Mesendoderm (in vitro differentiated cells): Measurements from ENCODE around the gene TLE3.

Source experiments
- DNase-seq: peaks from one replicate; pipeline ENCODE4 v3.0.0; 2013
- H2AK5ac ChIP-seq: 2 replicates; pipeline ENCODE4 v1.6.1; 2013; ENCODE audit warnings: low read length, inconsistent platforms
- H2BK120ac ChIP-seq: 2 replicates; pipeline ENCODE4 v1.6.1; 2013; ENCODE audit warnings: low read depth, mild to moderate bottlenecking, low read length, moderate library complexity, mixed read lengths
- H2BK15ac ChIP-seq: replicated peaks from 2 replicates; pipeline ENCODE4 v1.6.1; 2013; ENCODE audit warnings: low read depth, mild to moderate bottlenecking, moderate library complexity
- H2BK5ac ChIP-seq: 2 replicates; pipeline ENCODE4 v1.6.1; 2013; ENCODE audit warnings: low read length, inconsistent platforms
- H3K18ac ChIP-seq: 2 replicates; pipeline ENCODE4 v1.6.1; 2013; ENCODE audit warnings: mild to moderate bottlenecking, low read length, mixed read lengths
- H3K23ac ChIP-seq: one replicate; pipeline ENCODE4 v1.6.1; 2013; ENCODE audit warnings: low read length
- H3K27ac ChIP-seq: 2 replicates; pipeline ENCODE4 v1.5.1; 2013; ENCODE audit warnings: low read depth, mild to moderate bottlenecking, inconsistent platforms, low read length, moderate library complexity
- H3K27me3 ChIP-seq: 2 replicates; pipeline ENCODE4 v1.6.1; 2013; ENCODE audit warnings: low read length, control low read depth, mild to moderate bottlenecking, inconsistent platforms; ENCODE audit not compliant: insufficient read depth, poor library complexity
- H3K36me3 ChIP-seq: 2 replicates; pipeline ENCODE4 v1.6.1; 2013; ENCODE audit warnings: low read length, inconsistent platforms; ENCODE audit not compliant: control insufficient read depth, insufficient read depth
- H3K4ac ChIP-seq: one replicate; pipeline ENCODE4 v1.6.1; 2013; ENCODE audit warnings: low read depth, mild to moderate bottlenecking, low read length, moderate library complexity
- H3K4me1 ChIP-seq: 2 replicates; pipeline ENCODE4 v1.6.1; 2013; ENCODE audit warnings: low read depth, low read length, inconsistent platforms; ENCODE audit not compliant: control insufficient read depth
- H3K4me2 ChIP-seq: 2 replicates; pipeline ENCODE4 v1.6.1; 2013; ENCODE audit warnings: low read length
- H3K4me3 ChIP-seq: 2 replicates; pipeline ENCODE4 v1.5.1; 2013; ENCODE audit warnings: mild to moderate bottlenecking, low read length
- H3K56ac ChIP-seq: one replicate; pipeline ENCODE4 v1.6.1; 2013; ENCODE audit warnings: low read length
- H3K79me1 ChIP-seq: 2 replicates; pipeline ENCODE4 v1.6.1; 2013; ENCODE audit warnings: low read length, inconsistent platforms
- H3K79me2 ChIP-seq: 2 replicates; pipeline ENCODE4 v1.6.1; 2013; ENCODE audit warnings: mild to moderate bottlenecking, low read length; ENCODE audit not compliant: control insufficient read depth, insufficient read depth
- H3K9ac ChIP-seq: 2 replicates; pipeline ENCODE4 v1.6.1; 2013; ENCODE audit warnings: low read length, inconsistent platforms
- H4K5ac ChIP-seq: one replicate; pipeline ENCODE4 v1.6.1; 2013; ENCODE audit warnings: low read length
- H4K8ac ChIP-seq: one replicate; pipeline ENCODE4 v1.6.1; 2013; ENCODE audit warnings: low read depth, mild to moderate bottlenecking, control low read depth, low read length, moderate library complexity
- WGBS: extraction: QIAGEN DNeasy Blood & Tissue Kit; methylation state at CpG from one replicate; pipeline ENCODE4 v1.1.7; 2013; ENCODE audit warnings: low lambda C conversion rate, missing lambda C conversion rate; ENCODE audit not compliant: insufficient coverage; ENCODE audit errors: extremely low coverage; 5-methylcytosine and 5-hydroxymethylcytosine counted together

Gene TLE3

GRCh38 chr15:70053716-70054229 is 43.9 kb downstream of the TLE3 start:
- H2BK5ac ChIP-seq, result no peak overlapping the region
- no peak overlapping the region for H2AK5ac ChIP-seq
- no peak overlapping the region for H4K5ac ChIP-seq
- H3K4me2 ChIP-seq, result no peak overlapping the region
- H2BK120ac ChIP-seq, result no peak overlapping the region
- H3K23ac ChIP-seq, result no peak overlapping the region
- H3K4me3 ChIP-seq, result no peak overlapping the region
- H3K18ac ChIP-seq, result no peak overlapping the region
- H3K4me1 ChIP-seq, result no peaks in the 10 kb centered on the region
- no peak for DNase-seq
- no peaks in the 10 kb centered on the region for H3K79me2 ChIP-seq
- peaks cover 2% of the 10 kb centered on the region for H3K79me1 ChIP-seq
- no peak overlapping the region for H3K27ac ChIP-seq
- no peak overlapping the region for H3K56ac ChIP-seq
- peaks cover 53% of the 10 kb centered on the region for H3K36me3 ChIP-seq
- H3K4ac ChIP-seq, result no peak overlapping the region
- no CpG with 5 or more reads among the region's 11 CpGs for WGBS
- no peaks in the 10 kb centered on the region for H3K27me3 ChIP-seq
- H2BK15ac ChIP-seq, result no peak overlapping the region
- no peak overlapping the region for H4K8ac ChIP-seq
- H3K9ac ChIP-seq, result no peak overlapping the region

- H2BK15ac ChIP-seq, result no peak overlapping the region
- H2AK5ac ChIP-seq, result no peak overlapping the region
- no peaks in the 10 kb centered on the region for H3K27me3 ChIP-seq
- no peak overlapping the region for H3K18ac ChIP-seq
- peaks cover 2% of the 10 kb centered on the region for H3K79me1 ChIP-seq
- H3K4ac ChIP-seq, result no peak overlapping the region
- H2BK5ac ChIP-seq, result no peak overlapping the region
- no peaks in the 10 kb centered on the region for H3K79me2 ChIP-seq
- no peak overlapping the region for H3K27ac ChIP-seq
- H3K4me1 ChIP-seq, result no peaks in the 10 kb centered on the region
- no peak overlapping the region for H3K9ac ChIP-seq
- no CpG with 5 or more reads among the region's 15 CpGs for WGBS
- peaks cover 53% of the 10 kb centered on the region for H3K36me3 ChIP-seq
- no peak overlapping the region for H3K4me3 ChIP-seq
- H3K23ac ChIP-seq, result no peak overlapping the region
- H4K8ac ChIP-seq, result no peak overlapping the region
- no peak overlapping the region for H4K5ac ChIP-seq
- no peak overlapping the region for H3K4me2 ChIP-seq
- H2BK120ac ChIP-seq, result no peak overlapping the region
- no peak overlapping the region for H3K56ac ChIP-seq
- DNase-seq, result no peak
Measured at GRCh38 chr15:70053001-70053715, 44.6 kb downstream of the TLE3 start.

GRCh38 chr15:70051948-70052633 is 45.6 kb downstream of the TLE3 start:
- Histone ChIP-seq H3K79me1 (peaks cover 2% of the 10 kb centered on the region), H2AK5ac (no peak overlapping the region), H4K5ac (no peak overlapping the region), H3K4me1 (no peaks in the 10 kb centered on the region), H3K56ac (no peak overlapping the region), H3K27ac (no peak overlapping the region), H3K79me2 (no peaks in the 10 kb centered on the region), H3K4ac (no peak overlapping the region), H3K27me3 (no peaks in the 10 kb centered on the region), H2BK120ac (no peak overlapping the region), H3K36me3 (peaks cover 50% of the 10 kb centered on the region), H3K9ac (no peak overlapping the region), H4K8ac (no peak overlapping the region), H3K4me3 (no peak overlapping the region), H2BK5ac (no peak overlapping the region), H3K18ac (no peak overlapping the region), H3K23ac (no peak overlapping the region), H3K4me2 (no peak overlapping the region), H2BK15ac (no peak overlapping the region)
- no CpG with 5 or more reads among the region's 9 CpGs for WGBS
- no peak for DNase-seq

- no peak for DNase-seq
- Histone ChIP-seq H3K4me1 (no peaks in the 10 kb centered on the region), H3K4me3 (no peak overlapping the region), H4K8ac (no peak overlapping the region), H3K4me2 (no peak overlapping the region), H3K27me3 (no peaks in the 10 kb centered on the region), H3K79me2 (no peaks in the 10 kb centered on the region), H2AK5ac (no peak overlapping the region), H3K18ac (no peak overlapping the region), H3K4ac (no peak overlapping the region), H3K56ac (no peak overlapping the region), H3K9ac (no peak overlapping the region), H3K23ac (no peak overlapping the region), H2BK120ac (no peak overlapping the region), H4K5ac (no peak overlapping the region), H3K27ac (no peak overlapping the region), H3K79me1 (peaks cover 2% of the 10 kb centered on the region), H3K36me3 (peaks cover 49% of the 10 kb centered on the region), H2BK15ac (no peak overlapping the region), H2BK5ac (no peak overlapping the region)
- WGBS, result no CpG with 5 or more reads among the region's 7 CpGs
Measured at GRCh38 chr15:70050970-70051369, 46.7 kb downstream of the TLE3 start.

GRCh38 chr15:70050441-70050840 is 47.3 kb downstream of the TLE3 start:
- Histone ChIP-seq H3K36me3 (peaks cover 48% of the 10 kb centered on the region), H3K9ac (no peak overlapping the region), H3K79me2 (no peaks in the 10 kb centered on the region), H2AK5ac (no peak overlapping the region), H3K4me1 (no peaks in the 10 kb centered on the region), H2BK15ac (no peak overlapping the region), H2BK5ac (no peak overlapping the region), H3K4me3 (no peak overlapping the region), H3K18ac (no peak overlapping the region), H3K23ac (no peak overlapping the region), H3K4me2 (no peak overlapping the region), H4K5ac (no peak overlapping the region), H3K79me1 (peaks cover 2% of the 10 kb centered on the region), H3K56ac (no peak overlapping the region), H2BK120ac (no peak overlapping the region), H3K4ac (no peak overlapping the region), H4K8ac (no peak overlapping the region), H3K27me3 (no peaks in the 10 kb centered on the region), H3K27ac (no peak overlapping the region)
- 100% methylated on average over 3 of the region's 9 CpGs for WGBS
- no peak for DNase-seq
